Measurements from ENCODE around the gene AADAC. TPM values are rescaled to one million over a fixed set of nuclear protein-coding genes. Genes with fewer than 3 reads are reported as not detected.
"Not testable (repeated sequence)": the region's sequence is repeated elsewhere in the genome, so short reads cannot be mapped to it uniquely, and the experiment has no call there.

Gene AADAC
- total RNA-seq, 1 experiment from 2014 or later: not detected

DNA sequence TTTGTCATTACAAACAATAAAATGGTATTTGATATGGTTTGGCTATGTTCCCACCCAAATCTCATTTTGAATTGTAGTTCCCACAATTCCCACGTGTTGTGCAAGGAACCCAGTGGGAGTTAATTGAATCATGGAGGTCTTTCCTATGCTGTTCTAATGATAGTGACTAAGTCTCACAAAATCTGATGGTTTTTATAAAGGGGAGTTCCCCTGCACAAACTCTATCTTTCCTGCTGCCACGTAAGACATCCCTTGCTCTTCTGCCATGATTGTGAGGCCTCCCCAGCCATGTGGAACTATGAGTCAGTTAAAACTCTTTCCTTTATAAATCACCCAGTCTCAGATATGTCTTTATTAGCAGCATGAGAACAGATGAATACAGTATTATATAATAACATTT, 15.4 kb upstream of the AADAC start:
- CTCF ChIA-PET: no interaction called here
- Mint-ChIP-seq H3K27me3 (ENCODE audit: unreplicated experiment) (no peaks in the 10 kb centered on the region), H3K9me3 (ENCODE audit: low read depth, unreplicated experiment) (no peaks in the 10 kb centered on the region), H3K36me3 (ENCODE audit: insufficient read depth, unreplicated experiment) (no peaks in the 10 kb centered on the region), H3K4me3 (ENCODE audit: low read depth, unreplicated experiment) (no peak overlapping the region), H3K27ac (ENCODE audit: unreplicated experiment) (no peak overlapping the region), H3K4me1 (ENCODE audit: low read depth, unreplicated experiment) (peaks cover 31% of the 10 kb centered on the region)
- DNase-seq: no peak
- no TSS peak for BruUV-seq (replicated peaks)
- TF ChIP-seq, protein P1, sequence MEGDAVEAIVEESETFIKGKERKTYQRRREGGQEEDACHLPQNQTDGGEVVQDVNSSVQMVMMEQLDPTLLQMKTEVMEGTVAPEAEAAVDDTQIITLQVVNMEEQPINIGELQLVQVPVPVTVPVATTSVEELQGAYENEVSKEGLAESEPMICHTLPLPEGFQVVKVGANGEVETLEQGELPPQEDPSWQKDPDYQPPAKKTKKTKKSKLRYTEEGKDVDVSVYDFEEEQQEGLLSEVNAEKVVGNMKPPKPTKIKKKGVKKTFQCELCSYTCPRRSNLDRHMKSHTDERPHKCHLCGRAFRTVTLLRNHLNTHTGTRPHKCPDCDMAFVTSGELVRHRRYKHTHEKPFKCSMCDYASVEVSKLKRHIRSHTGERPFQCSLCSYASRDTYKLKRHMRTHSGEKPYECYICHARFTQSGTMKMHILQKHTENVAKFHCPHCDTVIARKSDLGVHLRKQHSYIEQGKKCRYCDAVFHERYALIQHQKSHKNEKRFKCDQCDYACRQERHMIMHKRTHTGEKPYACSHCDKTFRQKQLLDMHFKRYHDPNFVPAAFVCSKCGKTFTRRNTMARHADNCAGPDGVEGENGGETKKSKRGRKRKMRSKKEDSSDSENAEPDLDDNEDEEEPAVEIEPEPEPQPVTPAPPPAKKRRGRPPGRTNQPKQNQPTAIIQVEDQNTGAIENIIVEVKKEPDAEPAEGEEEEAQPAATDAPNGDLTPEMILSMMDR (IDR thresholded peaks at IDR 0.05; ENCODE audit: unreplicated experiment): no peak
- intact Hi-C loops (cut with micrococcal nuclease; ENCODE audit: unreplicated experiment): no loop called here

DNA sequence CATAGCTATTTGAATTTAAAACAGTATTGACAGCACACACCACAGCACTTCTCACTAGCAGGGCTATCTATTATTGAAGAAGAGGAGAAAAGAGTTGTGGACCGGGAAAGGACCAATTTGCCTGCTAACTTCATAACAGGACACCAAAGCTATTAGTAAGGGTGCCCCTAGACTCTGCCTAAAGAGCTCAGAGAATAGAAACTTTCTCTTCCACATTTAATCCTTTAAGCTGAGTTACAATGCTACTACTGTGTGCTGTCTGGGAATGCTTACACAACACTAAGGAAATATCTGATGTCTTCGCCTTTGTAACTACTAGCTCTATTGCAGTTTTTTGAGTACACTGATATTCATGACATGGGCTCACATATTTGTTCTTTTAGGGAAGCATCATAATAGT, 13.5 kb upstream of the AADAC start:
- CTCF ChIA-PET: interaction anchor here (0.9 to 1.8 kb wide), 4 partner anchors 10 to 30 kb away, joined by 3 to 7 read pairs (median 4); no protein-coding TSS in a partner anchor
- Mint-ChIP-seq H3K4me3 (ENCODE audit: low read depth, unreplicated experiment) (no peak overlapping the region), H3K9me3 (ENCODE audit: low read depth, unreplicated experiment) (no peaks in the 10 kb centered on the region), H3K4me1 (ENCODE audit: low read depth, unreplicated experiment) (peaks cover 16% of the 10 kb centered on the region), H3K36me3 (ENCODE audit: insufficient read depth, unreplicated experiment) (no peaks in the 10 kb centered on the region), H3K27ac (ENCODE audit: unreplicated experiment) (no peak overlapping the region), H3K27me3 (ENCODE audit: unreplicated experiment) (no peaks in the 10 kb centered on the region)
- intact Hi-C loops (cut with micrococcal nuclease; ENCODE audit: unreplicated experiment): no loop called here
- DNase-seq: no peak
- no TSS peak for BruUV-seq (replicated peaks)
- TF ChIP-seq, protein P1 (IDR thresholded peaks at IDR 0.05; ENCODE audit: unreplicated experiment): no peak

- no peak overlapping the region for H3K4me3 Mint-ChIP-seq (ENCODE audit: low read depth, unreplicated experiment)
- H3K27ac Mint-ChIP-seq (ENCODE audit: unreplicated experiment): no peak overlapping the region
- peaks cover 12% of the 10 kb centered on the region for H3K9me3 Mint-ChIP-seq (ENCODE audit: low read depth, unreplicated experiment)
- peaks cover 19% of the 10 kb centered on the region for H3K4me1 Mint-ChIP-seq (ENCODE audit: low read depth, unreplicated experiment)
- BruUV-seq (replicated peaks): no TSS peak
- CTCF ChIA-PET: no interaction called here
- H3K27me3 Mint-ChIP-seq (ENCODE audit: unreplicated experiment): no peaks in the 10 kb centered on the region
- DNase-seq: no peak
- intact Hi-C loops (cut with micrococcal nuclease; ENCODE audit: unreplicated experiment): no loop called here
- TF ChIP-seq, protein P1 (IDR thresholded peaks at IDR 0.05; ENCODE audit: unreplicated experiment): no peak
- H3K36me3 Mint-ChIP-seq (ENCODE audit: insufficient read depth, unreplicated experiment): no peaks in the 10 kb centered on the region
Observed at GRCh38 chr3:151804267-151804666, 9.6 kb upstream of the AADAC start.

GRCh38 chr3:151806838-151807237, 7.1 kb upstream of the AADAC start:
- Mint-ChIP-seq H3K27ac (ENCODE audit: unreplicated experiment) (no peak overlapping the region), H3K27me3 (ENCODE audit: unreplicated experiment) (no peaks in the 10 kb centered on the region), H3K9me3 (ENCODE audit: low read depth, unreplicated experiment) (peaks cover 12% of the 10 kb centered on the region), H3K4me1 (ENCODE audit: low read depth, unreplicated experiment) (peaks cover 7% of the 10 kb centered on the region), H3K4me3 (ENCODE audit: low read depth, unreplicated experiment) (no peak overlapping the region), H3K36me3 (ENCODE audit: insufficient read depth, unreplicated experiment) (no peaks in the 10 kb centered on the region)
- TF ChIP-seq, protein P1 (IDR thresholded peaks at IDR 0.05; ENCODE audit: unreplicated experiment): no peak
- intact Hi-C loops (cut with micrococcal nuclease; ENCODE audit: unreplicated experiment): no loop called here
- CTCF ChIA-PET: no interaction called here
- DNase-seq: no peak
- BruUV-seq (replicated peaks): no TSS peak

GRCh38 chr3:151808926-151809325, 5.0 kb upstream of the AADAC start:
- H3K36me3 Mint-ChIP-seq (ENCODE audit: insufficient read depth, unreplicated experiment); H3K27ac Mint-ChIP-seq (ENCODE audit: unreplicated experiment); DNase-seq; CTCF ChIA-PET; H3K27me3 Mint-ChIP-seq (ENCODE audit: unreplicated experiment); intact Hi-C loops (cut with micrococcal nuclease; ENCODE audit: unreplicated experiment); H3K4me1 Mint-ChIP-seq (ENCODE audit: low read depth, unreplicated experiment); BruUV-seq (replicated peaks); H3K4me3 Mint-ChIP-seq (ENCODE audit: low read depth, unreplicated experiment): not testable (repeated sequence)
- peaks cover 12% of the 10 kb centered on the region for H3K9me3 Mint-ChIP-seq (ENCODE audit: low read depth, unreplicated experiment)
